OCI-LY7 (cell line): ENCODE measurements around the gene ABL2.

Experiments used
- EZH2phosphoT487 ChIP-seq: fragments of 200-600 bp; sonication (generic); IDR thresholded peaks from 2 replicates; pipeline ENCODE4 v1.6.1; 2018; ENCODE audit warnings: low read depth, borderline replicate concordance, mild to moderate bottlenecking, mixed run types, antibody characterized with exemption, low read length, moderate library complexity, mixed read lengths
- TF ChIP-seq, protein P1 (sequence below): fragments of 200-600 bp; sonication (generic); conservative IDR thresholded peaks from 2 replicates; pipeline ENCODE4 v1.5.1; 2014; ENCODE audit warnings: mild to moderate bottlenecking, antibody characterized with exemption, low read length, moderate library complexity, mixed read lengths

DNA sequence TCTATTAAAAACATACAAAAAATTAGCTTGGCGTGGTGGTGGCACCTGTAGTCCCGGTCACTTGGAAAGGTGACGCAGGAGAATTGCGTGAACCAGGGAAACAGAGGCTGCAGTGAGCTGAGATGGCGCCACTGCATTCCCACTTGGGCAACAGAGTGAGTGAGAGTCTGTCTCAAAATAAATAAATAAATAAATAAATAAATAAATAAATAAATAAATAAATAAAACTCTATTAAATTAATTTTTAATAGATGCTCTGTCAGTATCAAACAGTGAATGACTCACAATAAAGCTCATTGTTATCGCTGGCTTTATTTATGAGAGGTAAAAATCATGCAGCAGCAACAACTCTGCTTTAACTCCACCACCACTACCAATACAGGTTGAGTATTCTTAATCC is 72.8 kb downstream of the ABL2 start:
- no peak for TF ChIP-seq EZH2phosphoT487
- TF ChIP-seq, protein P1, sequence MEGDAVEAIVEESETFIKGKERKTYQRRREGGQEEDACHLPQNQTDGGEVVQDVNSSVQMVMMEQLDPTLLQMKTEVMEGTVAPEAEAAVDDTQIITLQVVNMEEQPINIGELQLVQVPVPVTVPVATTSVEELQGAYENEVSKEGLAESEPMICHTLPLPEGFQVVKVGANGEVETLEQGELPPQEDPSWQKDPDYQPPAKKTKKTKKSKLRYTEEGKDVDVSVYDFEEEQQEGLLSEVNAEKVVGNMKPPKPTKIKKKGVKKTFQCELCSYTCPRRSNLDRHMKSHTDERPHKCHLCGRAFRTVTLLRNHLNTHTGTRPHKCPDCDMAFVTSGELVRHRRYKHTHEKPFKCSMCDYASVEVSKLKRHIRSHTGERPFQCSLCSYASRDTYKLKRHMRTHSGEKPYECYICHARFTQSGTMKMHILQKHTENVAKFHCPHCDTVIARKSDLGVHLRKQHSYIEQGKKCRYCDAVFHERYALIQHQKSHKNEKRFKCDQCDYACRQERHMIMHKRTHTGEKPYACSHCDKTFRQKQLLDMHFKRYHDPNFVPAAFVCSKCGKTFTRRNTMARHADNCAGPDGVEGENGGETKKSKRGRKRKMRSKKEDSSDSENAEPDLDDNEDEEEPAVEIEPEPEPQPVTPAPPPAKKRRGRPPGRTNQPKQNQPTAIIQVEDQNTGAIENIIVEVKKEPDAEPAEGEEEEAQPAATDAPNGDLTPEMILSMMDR, result no peak
